ENCODE results near the gene NKTR. TPM values are rescaled to one million over a fixed set of nuclear protein-coding genes. Genes with fewer than 3 reads are reported as not detected.
A peak's percentile ranks its signal among the peaks of the same experiment; 100 is the strongest.
"Not testable (repeated sequence)": the region's sequence is repeated elsewhere in the genome, so short reads cannot be mapped to it uniquely, and the experiment has no call there.

The NKTR gene
- polyA plus RNA-seq, 4 donors, result 52.4 to 201 (median 108) TPM

DNA sequence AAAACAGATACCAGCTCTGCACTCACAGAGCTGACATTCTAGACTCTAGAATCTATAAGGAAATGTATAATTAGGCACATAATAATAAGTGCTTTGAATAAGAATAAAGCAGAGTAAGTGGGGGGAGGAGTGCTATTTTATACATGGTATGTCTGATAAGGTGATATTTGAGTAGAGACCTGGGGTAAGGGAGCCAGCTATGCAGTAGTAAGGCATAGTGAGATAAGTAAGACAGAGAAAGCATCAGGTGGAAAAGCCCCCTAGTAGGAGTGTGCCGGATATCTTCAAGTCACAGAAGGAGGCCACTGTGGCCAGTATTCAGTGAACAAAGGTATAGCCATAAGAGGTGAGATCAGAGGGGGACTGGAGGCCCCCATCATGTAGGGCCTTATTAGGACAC lies 6.9 kb upstream of the NKTR start:
- DNase-seq (ENCODE audit: low read depth in 4 of 4, low spot score in 2 of 4), result no peak

- no peak for DNase-seq (ENCODE audit: low read depth in 4 of 4, low spot score in 2 of 4)
Observed at GRCh38 chr3:42595682-42596081, 4.8 kb upstream of the NKTR start.

GRCh38 chr3:42597098-42597497 lies 3.4 kb upstream of the NKTR start:
- DNase-seq (ENCODE audit: low read depth in 4 of 4, low spot score in 2 of 4), result not testable (repeated sequence)

- DNase-seq (ENCODE audit: low read depth in 4 of 4, low spot score in 2 of 4), result peak in 1 of 4 donors; percentile 46
Observed at GRCh38 chr3:42600958-42601675, 631 bp downstream of the NKTR start.

GRCh38 chr3:42601896-42602581 lies 1.6 kb downstream of the NKTR start:
- DNase-seq (ENCODE audit: low read depth in 4 of 4, low spot score in 2 of 4), result no peak

DNA sequence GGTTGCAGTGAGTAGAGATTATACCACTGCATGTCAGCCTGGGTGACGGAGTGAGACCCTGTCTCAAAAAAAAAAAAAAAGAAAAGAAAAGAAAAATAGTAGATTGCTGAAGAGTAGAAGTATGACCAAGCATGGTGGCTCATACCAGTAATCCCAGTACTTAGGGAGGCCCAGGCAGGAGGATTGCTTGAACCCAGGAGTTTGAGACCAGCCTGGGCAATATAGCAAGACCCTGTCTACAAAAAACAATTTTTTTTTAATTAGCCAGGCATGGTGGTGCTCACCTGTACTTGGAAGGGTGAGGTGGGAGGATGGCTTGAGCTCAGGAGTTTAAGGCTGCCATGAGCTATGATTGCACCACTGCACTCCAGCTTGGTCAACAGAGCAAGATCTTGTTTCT lies 2.5 kb downstream of the NKTR start:
- DNase-seq (ENCODE audit: low read depth in 4 of 4, low spot score in 2 of 4), result no peak

DNA sequence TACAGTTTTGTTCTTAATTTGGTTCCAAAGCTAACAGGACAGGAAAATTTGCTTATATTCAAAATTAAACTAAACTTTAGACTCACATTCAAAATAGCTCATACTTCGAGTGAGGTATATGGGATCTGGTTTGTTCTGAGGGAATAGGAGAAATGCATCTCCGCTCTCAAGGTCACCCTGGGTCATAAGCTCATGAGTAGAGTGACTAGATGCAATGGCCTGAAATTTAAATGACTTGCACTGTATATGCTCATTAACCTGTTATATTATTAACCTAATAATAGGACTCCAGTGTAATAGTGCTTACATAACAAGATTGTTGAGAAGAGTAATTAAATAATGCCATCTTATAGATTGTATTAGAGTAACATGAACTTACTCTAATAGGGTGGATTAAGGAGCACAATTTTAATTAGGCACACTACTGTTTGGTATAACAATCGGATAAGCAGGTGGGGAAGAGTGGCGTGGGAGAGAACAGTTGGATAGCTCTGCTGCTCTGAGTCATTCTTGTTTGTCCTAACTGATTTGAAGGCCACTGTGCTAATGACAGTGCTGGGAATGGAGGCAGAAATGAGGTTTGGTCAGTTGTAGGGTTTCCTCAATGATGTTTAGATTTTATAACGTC lies 5.2 kb downstream of the NKTR start:
- DNase-seq (ENCODE audit: low read depth in 4 of 4, low spot score in 2 of 4), result no peak

DNA sequence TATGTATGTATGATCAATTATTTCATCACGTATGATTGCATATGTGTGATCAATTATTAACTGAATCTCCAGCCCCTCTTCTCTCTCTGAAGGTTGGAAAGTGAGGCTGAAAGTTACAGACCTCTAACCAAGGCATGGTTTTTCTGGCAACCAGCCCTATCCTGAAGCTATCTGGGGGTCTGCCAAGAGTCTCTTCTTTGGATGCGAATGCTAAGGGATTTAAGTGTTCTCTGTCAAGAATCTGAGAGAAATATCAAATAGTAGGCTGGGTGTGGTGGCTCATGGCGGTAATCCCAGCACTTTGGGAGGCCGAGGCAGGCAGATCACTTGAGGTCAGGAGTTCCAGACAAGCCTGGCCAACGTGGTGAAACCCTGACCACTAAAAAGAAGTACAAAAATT lies 8.1 kb downstream of the NKTR start:
- DNase-seq (ENCODE audit: low read depth in 4 of 4, low spot score in 2 of 4), result no peak

DNA sequence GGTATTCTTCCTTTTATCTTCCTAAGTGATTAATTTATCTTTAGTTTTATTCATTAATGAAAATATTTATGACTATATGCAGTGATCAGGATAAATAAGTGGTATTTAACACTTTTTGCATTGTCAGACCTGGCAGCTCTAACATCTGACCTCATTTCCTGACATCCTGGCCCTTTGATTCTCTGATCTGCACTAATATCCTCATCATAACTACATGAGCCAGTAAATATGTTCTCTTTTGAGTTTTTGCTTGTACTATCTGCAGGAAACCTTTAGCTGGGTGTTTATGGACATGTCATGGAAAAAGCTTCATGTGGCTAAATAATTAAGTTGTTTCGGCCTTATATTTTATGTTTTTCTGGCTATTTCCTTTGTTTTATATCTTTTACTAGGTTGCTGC lies 10.5 kb downstream of the NKTR start:
- DNase-seq (ENCODE audit: low read depth in 4 of 4, low spot score in 2 of 4), result no peak

- no peak for DNase-seq (ENCODE audit: low read depth in 4 of 4, low spot score in 2 of 4)
Observed at GRCh38 chr3:42612217-42612616, 11.7 kb downstream of the NKTR start.

DNA sequence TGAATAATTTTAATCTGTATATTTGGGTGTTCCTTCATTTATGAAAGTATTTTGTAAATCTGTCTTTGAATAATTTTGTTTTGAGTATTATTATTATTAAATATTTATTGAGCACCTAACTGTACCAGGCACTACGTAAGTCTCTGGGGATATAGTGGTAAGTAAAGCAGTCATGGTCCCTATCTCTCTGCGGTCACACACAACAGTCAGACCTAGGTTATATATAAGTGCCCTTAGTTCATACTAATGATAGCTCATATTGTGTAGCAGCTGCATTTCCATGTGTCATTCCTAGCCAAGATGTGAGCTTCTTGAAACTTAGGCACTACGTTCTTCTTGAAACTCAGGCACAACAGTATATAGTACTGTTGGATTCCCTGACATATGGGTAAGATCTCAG lies 12.4 kb downstream of the NKTR start:
- DNase-seq (ENCODE audit: low read depth in 4 of 4, low spot score in 2 of 4), result no peak

DNA sequence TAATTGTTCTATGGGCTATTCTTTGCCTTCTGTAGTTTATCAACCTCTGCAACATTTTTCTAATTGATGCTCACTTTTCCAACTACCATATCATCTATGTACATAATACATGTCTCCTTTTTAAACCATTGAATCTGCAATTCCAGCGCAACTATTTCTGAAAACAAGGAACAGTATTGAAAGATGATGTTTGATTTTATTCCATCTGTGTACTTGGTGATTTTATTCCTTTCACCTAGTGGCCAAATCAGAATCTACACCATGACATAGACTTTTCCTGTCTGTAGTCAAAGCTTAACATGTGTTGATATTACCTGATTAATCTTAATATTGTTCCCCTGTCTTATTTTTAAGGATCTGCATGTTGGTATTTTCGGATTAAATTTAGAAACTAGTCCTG lies 13.0 kb downstream of the NKTR start:
- DNase-seq (ENCODE audit: low read depth in 4 of 4, low spot score in 2 of 4), result no peak

DNA sequence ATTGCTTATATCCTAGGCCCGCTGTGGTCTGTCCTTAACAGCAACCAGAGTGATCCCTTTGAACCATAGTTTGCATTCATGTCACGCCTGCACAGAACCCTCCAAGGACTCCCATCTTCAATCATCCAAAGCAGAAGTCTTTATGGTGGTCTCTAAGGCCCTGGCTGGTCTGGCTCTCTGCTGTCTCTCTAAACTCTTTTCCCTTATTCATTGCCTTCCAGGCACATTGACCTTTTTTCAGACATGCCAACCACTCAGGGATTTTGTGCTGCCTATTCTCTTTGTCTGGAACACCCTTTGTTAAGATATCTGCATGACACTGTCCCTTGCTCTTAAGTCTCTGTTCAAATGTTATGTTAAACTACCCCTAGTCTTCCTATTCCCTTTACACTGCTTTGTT lies 31.1 kb downstream of the NKTR start:
- DNase-seq (ENCODE audit: low read depth in 4 of 4, low spot score in 2 of 4), result no peak

- no peak for DNase-seq (ENCODE audit: low read depth in 4 of 4, low spot score in 2 of 4)
Observed at GRCh38 chr3:42632146-42632545, 31.7 kb downstream of the NKTR start.

- no peak for DNase-seq (ENCODE audit: low read depth in 4 of 4, low spot score in 2 of 4)
Observed at GRCh38 chr3:42633544-42633943, 33.1 kb downstream of the NKTR start.

GRCh38 chr3:42635111-42635510 lies 34.6 kb downstream of the NKTR start:
- no peak for DNase-seq (ENCODE audit: low read depth in 4 of 4, low spot score in 2 of 4)

- DNase-seq (ENCODE audit: low read depth in 4 of 4, low spot score in 2 of 4), result no peak
Observed at GRCh38 chr3:42637001-42637400, 36.5 kb downstream of the NKTR start.

- no peak for DNase-seq (ENCODE audit: low read depth in 4 of 4, low spot score in 2 of 4)
Observed at GRCh38 chr3:42638339-42638842, 37.9 kb downstream of the NKTR start.

DNA sequence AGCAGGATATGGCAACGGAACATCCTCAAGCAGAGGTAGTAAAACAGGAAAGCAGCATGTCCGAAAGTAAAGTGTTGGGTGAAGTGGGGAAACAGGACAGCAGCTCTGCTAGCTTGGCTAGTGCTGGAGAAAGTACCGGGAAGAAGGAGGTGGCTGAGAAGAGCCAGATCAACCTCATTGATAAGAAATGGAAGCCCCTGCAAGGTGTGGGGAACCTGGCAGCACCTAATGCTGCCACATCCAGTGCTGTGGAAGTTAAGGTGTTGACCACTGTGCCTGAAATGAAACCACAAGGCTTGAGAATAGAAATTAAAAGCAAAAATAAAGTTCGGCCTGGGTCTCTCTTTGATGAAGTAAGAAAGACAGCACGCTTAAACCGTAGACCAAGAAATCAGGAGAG lies 38.7 kb downstream of the NKTR start:
- DNase-seq (ENCODE audit: low read depth in 4 of 4, low spot score in 2 of 4), result no peak

DNA sequence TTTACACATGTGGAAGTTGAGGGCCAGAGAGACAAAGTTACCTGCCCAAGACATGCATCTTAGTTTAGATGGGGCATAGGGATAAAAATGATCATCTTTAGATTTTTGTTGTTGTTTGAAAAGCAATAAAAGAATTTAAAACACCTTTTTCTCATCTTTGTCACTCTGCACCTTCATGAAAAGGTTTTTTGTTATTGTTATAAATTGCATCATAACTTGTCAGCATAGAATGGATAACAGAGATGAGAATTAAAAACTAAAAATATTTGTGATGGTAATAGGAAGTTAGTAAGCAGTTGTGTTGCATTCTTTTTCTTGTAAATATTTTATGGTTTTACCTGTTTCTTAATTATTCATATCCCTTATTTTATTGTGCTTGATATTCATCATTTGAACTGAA lies 39.6 kb downstream of the NKTR start:
- DNase-seq (ENCODE audit: low read depth in 4 of 4, low spot score in 2 of 4), result no peak

DNA sequence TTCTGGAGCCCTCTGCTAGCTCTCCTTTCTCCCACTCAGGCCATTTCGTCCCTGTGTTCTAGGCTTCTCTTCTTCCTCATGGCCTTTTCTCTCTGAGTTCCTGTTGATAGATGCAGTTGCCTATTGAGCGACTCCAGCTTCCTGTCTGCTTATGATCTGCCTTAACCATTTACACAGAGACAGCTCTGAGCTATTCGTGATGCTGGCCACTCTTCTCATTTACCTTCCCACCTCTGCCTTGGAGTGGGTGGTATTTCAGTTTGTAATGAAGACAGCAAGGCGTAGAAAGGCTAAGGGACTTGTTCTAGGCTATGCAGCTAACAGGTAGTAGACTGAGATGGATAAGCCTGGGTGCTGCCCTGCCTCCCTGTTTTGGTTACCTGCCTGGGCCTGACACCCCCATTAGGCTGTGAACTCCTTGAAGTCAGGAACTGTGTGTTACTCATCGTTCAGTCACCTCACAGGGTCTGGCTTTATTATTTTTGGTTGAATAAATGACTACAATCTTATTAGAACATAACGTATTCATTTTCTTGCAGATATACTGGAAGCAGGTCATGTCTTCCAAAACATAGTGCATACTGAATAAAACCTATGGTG lies 40.4 kb downstream of the NKTR start:
- DNase-seq (ENCODE audit: low read depth in 4 of 4, low spot score in 2 of 4), result no peak

Measured in left renal cortex interstitium (tissue), 4 donors.